ENCODE measurements around the gene ABLIM3. TPM values are rescaled to one million over a fixed set of nuclear protein-coding genes. Genes with fewer than 3 reads are reported as not detected.

ABLIM3 gene
- total RNA-seq, 1 experiment from 2014 or later: 14.3 TPM

DNA sequence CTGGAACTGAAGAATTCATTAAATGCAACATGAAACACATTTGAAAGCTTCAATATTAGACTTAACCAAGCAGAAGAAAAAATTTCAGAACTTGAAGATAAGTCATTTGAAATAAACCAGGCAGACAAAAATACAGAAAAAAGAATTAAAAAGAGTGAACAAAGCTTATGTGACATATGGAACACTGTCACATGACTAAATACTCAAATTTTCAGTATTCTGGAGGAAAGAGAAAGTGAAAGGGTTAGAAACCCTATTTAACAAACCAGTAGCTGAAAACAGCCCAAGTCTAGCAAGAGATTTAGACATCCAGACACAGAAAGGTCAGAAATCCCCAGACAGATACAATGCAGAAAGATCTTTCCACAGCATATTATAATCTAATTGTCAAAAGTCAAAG lies 41.4 kb upstream of the ABLIM3 start:
- no peaks in the 10 kb centered on the region for H3K9me2 ChIP-seq (ENCODE audit: insufficient read depth)
- no peaks in the 10 kb centered on the region for H3K27me3 ChIP-seq (ENCODE audit: insufficient read depth, low read length)
- no peak overlapping the region for H3K27ac ChIP-seq (ENCODE audit: low read depth, low read length)
- intact Hi-C loops (cut with micrococcal nuclease): no loop called here
- ChIA-PET RAD21 (ENCODE audit: low non-redundant PET in 1 of 2, low total read pairs in 2 of 2, uncharacterized antibody in 2 of 2, unreplicated experiment in 2 of 2) (no interaction called here), CTCF (no interaction called here), POLR2A (interaction anchor here (1.1 kb wide), 1 partner anchor 29 kb away, joined by 4 read pairs; no protein-coding TSS in a partner anchor)
- peaks cover 0 to 8% of the 10 kb centered on the region in 2 experiments; a peak in 1 of 4 replicates for H3K9me3 ChIP-seq (ENCODE audit: control insufficient read depth in 1 of 2, insufficient read depth in 1 of 2, low read depth in 1 of 2, low read length in 2 of 2)
- H2AFZ ChIP-seq (ENCODE audit: low read depth, low read length, poor library complexity, severe bottlenecking): no peak overlapping the region
- H3K36me3 ChIP-seq (ENCODE audit: control insufficient read depth in 1 of 2, insufficient read depth in 2 of 2, low read length in 2 of 2): no peaks in the 10 kb centered on the region
- DNase-seq (ENCODE audit: low read depth, low spot score) (no peak), ATAC-seq (no peak)
- BruUV-seq (replicated peaks): no TSS peak
- H3K4me3 ChIP-seq (replicated peaks in 1 of 2; ENCODE audit: low read depth in 1 of 2, low read length in 2 of 2): no peak overlapping the region
- no peaks in the 10 kb centered on the region for H4K20me1 ChIP-seq (ENCODE audit: insufficient read depth)
- H3K79me2 ChIP-seq (ENCODE audit: insufficient read depth, low read length): no peaks in the 10 kb centered on the region
- H3K4me1 ChIP-seq (ENCODE audit: control insufficient read depth in 1 of 2, insufficient read depth in 2 of 2, low read length in 2 of 2): no peaks in the 10 kb centered on the region
- H3K4me2 ChIP-seq (ENCODE audit: low read length): no peak overlapping the region
- no peak overlapping the region for H3K9ac ChIP-seq (ENCODE audit: low read length)
- TF ChIP-seq, protein P1, sequence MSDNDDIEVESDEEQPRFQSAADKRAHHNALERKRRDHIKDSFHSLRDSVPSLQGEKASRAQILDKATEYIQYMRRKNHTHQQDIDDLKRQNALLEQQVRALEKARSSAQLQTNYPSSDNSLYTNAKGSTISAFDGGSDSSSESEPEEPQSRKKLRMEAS (IDR thresholded peaks at IDR 0.05): no peak

DNA sequence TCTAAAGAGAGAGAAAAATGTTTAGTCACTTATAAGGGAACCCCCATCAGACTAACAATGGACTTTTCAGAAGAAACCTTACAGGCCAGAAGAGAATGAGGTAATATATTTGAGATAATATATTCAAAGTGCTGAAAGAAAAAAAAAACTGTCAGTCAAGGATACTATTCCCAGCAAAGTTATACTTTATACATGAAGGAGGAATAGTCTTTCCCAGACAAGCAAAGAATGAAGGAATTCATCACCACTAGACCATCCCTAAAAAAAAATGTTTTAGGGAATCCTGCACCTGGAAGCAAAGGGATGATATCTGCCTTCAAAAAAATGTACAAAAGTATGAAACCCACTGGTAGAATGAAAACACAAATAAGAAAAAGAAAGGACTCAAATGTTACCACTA lies 41.0 kb upstream of the ABLIM3 start:
- Histone ChIP-seq H3K4me3 (replicated peaks in 1 of 2; ENCODE audit: low read depth in 1 of 2, low read length in 2 of 2) (no peak overlapping the region), H2AFZ (ENCODE audit: low read depth, low read length, poor library complexity, severe bottlenecking) (no peak overlapping the region), H3K9ac (ENCODE audit: low read length) (no peak overlapping the region), H3K9me2 (ENCODE audit: insufficient read depth) (no peaks in the 10 kb centered on the region), H3K4me2 (ENCODE audit: low read length) (no peak overlapping the region), H3K27me3 (ENCODE audit: insufficient read depth, low read length) (no peaks in the 10 kb centered on the region), H3K27ac (ENCODE audit: low read depth, low read length) (no peak overlapping the region), H4K20me1 (ENCODE audit: insufficient read depth) (no peaks in the 10 kb centered on the region), H3K9me3 (ENCODE audit: control insufficient read depth in 1 of 2, insufficient read depth in 1 of 2, low read depth in 1 of 2, low read length in 2 of 2) (peaks cover 0 to 8% of the 10 kb centered on the region in 2 experiments; a peak in 1 of 4 replicates), H3K4me1 (ENCODE audit: control insufficient read depth in 1 of 2, insufficient read depth in 2 of 2, low read length in 2 of 2) (no peaks in the 10 kb centered on the region), H3K36me3 (ENCODE audit: control insufficient read depth in 1 of 2, insufficient read depth in 2 of 2, low read length in 2 of 2) (no peaks in the 10 kb centered on the region), H3K79me2 (ENCODE audit: insufficient read depth, low read length) (no peaks in the 10 kb centered on the region)
- ChIA-PET RAD21 (ENCODE audit: low non-redundant PET in 1 of 2, low total read pairs in 2 of 2, uncharacterized antibody in 2 of 2, unreplicated experiment in 2 of 2) (no interaction called here), POLR2A (interaction anchor here (1.1 kb wide), 1 partner anchor 30 kb away, joined by 4 read pairs; no protein-coding TSS in a partner anchor), CTCF (no interaction called here)
- ATAC-seq (no peak), DNase-seq (ENCODE audit: low read depth, low spot score) (no peak)
- intact Hi-C loops (cut with micrococcal nuclease): no loop called here
- no TSS peak for BruUV-seq (replicated peaks)
- no peak for TF ChIP-seq POLR2AphosphoS5 (IDR thresholded peaks at IDR 0.05; ENCODE audit: low read depth, low read length)
- 0 out of 2 replicates have a peak, but pooled peaks have one; percentile 31 for TF ChIP-seq CBX3 (IDR thresholded peaks at IDR 0.05; ENCODE audit: low read depth)

All from HCT116 (cell line).